Neural progenitor cell (in vitro differentiated cells): ENCODE results near the gene CFAP20DC. TPM values are rescaled to one million over a fixed set of nuclear protein-coding genes. Genes with fewer than 3 reads are reported as not detected.
A peak's percentile ranks its signal among the peaks of the same experiment; 100 is the strongest.
"Not testable (repeated sequence)": the region's sequence is repeated elsewhere in the genome, so short reads cannot be mapped to it uniquely, and the experiment has no call there.

ENCODE experiments used
- DNase-seq: peaks from one replicate; pipeline ENCODE4 v3.0.0-alpha.2; 2016; ENCODE audit warnings: low spot score
- H2AFZ ChIP-seq: fragments of 200-600 bp; sonication (generic); replicated peaks from 2 replicates; pipeline ENCODE4 v1.6.1; 2016; ENCODE audit warnings: antibody characterized with exemption
- H3F3A ChIP-seq: fragments of 200-600 bp; sonication (generic); 2 replicates; pipeline ENCODE4 v1.6.1; 2016; ENCODE audit warnings: antibody characterized with exemption, low read depth
- H3K27ac ChIP-seq: fragments of 200-600 bp; sonication (generic); 2 replicates; pipeline ENCODE4 v1.5.1; 2016; ENCODE audit warnings: mild to moderate bottlenecking
- H3K27me3 ChIP-seq: fragments of 200-600 bp; sonication (generic); 2 replicates; pipeline ENCODE4 v1.6.1; 2016; ENCODE audit warnings: mild to moderate bottlenecking, moderate library complexity
- H3K36me3 ChIP-seq: fragments of 200-600 bp; sonication (generic); 2 replicates; pipeline ENCODE4 v1.5.1; 2016
- H3K4me1 ChIP-seq: fragments of 200-600 bp; sonication (generic); 2 replicates; pipeline ENCODE4 v1.6.1; 2016; ENCODE audit warnings: mixed run types
- H3K4me2 ChIP-seq: fragments of 200-600 bp; sonication (generic); 2 replicates; pipeline ENCODE4 v1.6.1; 2016
- H3K4me3 ChIP-seq: fragments of 200-600 bp; sonication (generic); 2 replicates; pipeline ENCODE4 v1.5.1; 2016
- H3K79me2 ChIP-seq: fragments of 200-600 bp; sonication (generic); 2 replicates; pipeline ENCODE4 v1.6.1; 2016; ENCODE audit warnings: low read depth
- H3K9ac ChIP-seq: fragments of 200-600 bp; sonication (generic); 2 replicates; pipeline ENCODE4 v1.6.1; 2016
- H3K9me3 ChIP-seq: fragments of 200-600 bp; sonication (generic); 2 replicates; pipeline ENCODE4 v1.5.1; 2016; ENCODE audit warnings: low read depth
- H4K20me1 ChIP-seq: fragments of 200-600 bp; sonication (generic); 2 replicates; pipeline ENCODE4 v1.6.1; 2016; ENCODE audit warnings: low read depth
- H3K27ac Mint-ChIP-seq: 3 replicates; pipeline ENCODE4 v1.8.0; 2021; ENCODE audit warnings: mixed read lengths
- H3K27me3 Mint-ChIP-seq: 2 replicates; pipeline ENCODE4 v1.8.0; 2022; ENCODE audit warnings: low read depth, mild to moderate bottlenecking, inconsistent platforms, moderate library complexity, mixed read lengths; ENCODE audit not compliant: insufficient read depth
- H3K36me3 Mint-ChIP-seq: 3 replicates; pipeline ENCODE4 v1.8.0; 2021; ENCODE audit warnings: mixed read lengths
- H3K4me1 Mint-ChIP-seq: 3 replicates; pipeline ENCODE4 v1.8.0; 2021; ENCODE audit warnings: mixed read lengths
- H3K4me3 Mint-ChIP-seq: 3 replicates; pipeline ENCODE4 v1.8.0; 2021; ENCODE audit warnings: mild to moderate bottlenecking, moderate library complexity, mixed read lengths
- H3K9me3 Mint-ChIP-seq: 3 replicates; pipeline ENCODE4 v1.8.0; 2020; ENCODE audit warnings: mixed read lengths
- EZH2 ChIP-seq: fragments of 200-600 bp; sonication (generic); IDR thresholded peaks from 2 replicates; pipeline ENCODE4 v1.6.1; 2017; ENCODE audit warnings: antibody characterized with exemption, mild to moderate bottlenecking, moderate library complexity
- EZH2phosphoT487 ChIP-seq: fragments of 200-600 bp; sonication (generic); IDR thresholded peaks from 2 replicates; pipeline ENCODE4 v1.6.1; 2017; ENCODE audit warnings: antibody characterized with exemption
- total RNA-seq: library from RNA; depleted of rRNA; stranded (reverse); fragments of >200 nt; gene quantifications from 2 replicates; pipeline ENCODE4 v1.2.3, GENCODE V29; 2015; ENCODE audit warnings: low replicate concordance
- TF ChIP-seq, protein P1 (sequence below): fragments of 200-600 bp; sonication (generic); IDR thresholded peaks from 2 replicates; pipeline ENCODE4 v1.5.1; 2017; ENCODE audit warnings: antibody characterized with exemption, mild to moderate bottlenecking

CFAP20DC gene
- total RNA-seq, 1 donor from 2014 or later, result 14.0 TPM

- H3K9ac ChIP-seq, result no peak overlapping the region
- H2AFZ ChIP-seq, result no peak overlapping the region
- no peak overlapping the region for H3K4me3 ChIP-seq
- Mint-ChIP-seq H3K36me3 (peaks cover 2% of the 10 kb centered on the region), H3K4me3 (no peak overlapping the region), H3K9me3 (peaks cover 12% of the 10 kb centered on the region), H3K27ac (no peak overlapping the region), H3K27me3 (no peaks in the 10 kb centered on the region), H3K4me1 (peaks cover 10% of the 10 kb centered on the region)
- H3K79me2 ChIP-seq, result no peaks in the 10 kb centered on the region
- no peaks in the 10 kb centered on the region for H4K20me1 ChIP-seq
- H3K4me1 ChIP-seq, result peaks cover 10% of the 10 kb centered on the region
- no peaks in the 10 kb centered on the region for H3K36me3 ChIP-seq
- TF ChIP-seq, protein P1, sequence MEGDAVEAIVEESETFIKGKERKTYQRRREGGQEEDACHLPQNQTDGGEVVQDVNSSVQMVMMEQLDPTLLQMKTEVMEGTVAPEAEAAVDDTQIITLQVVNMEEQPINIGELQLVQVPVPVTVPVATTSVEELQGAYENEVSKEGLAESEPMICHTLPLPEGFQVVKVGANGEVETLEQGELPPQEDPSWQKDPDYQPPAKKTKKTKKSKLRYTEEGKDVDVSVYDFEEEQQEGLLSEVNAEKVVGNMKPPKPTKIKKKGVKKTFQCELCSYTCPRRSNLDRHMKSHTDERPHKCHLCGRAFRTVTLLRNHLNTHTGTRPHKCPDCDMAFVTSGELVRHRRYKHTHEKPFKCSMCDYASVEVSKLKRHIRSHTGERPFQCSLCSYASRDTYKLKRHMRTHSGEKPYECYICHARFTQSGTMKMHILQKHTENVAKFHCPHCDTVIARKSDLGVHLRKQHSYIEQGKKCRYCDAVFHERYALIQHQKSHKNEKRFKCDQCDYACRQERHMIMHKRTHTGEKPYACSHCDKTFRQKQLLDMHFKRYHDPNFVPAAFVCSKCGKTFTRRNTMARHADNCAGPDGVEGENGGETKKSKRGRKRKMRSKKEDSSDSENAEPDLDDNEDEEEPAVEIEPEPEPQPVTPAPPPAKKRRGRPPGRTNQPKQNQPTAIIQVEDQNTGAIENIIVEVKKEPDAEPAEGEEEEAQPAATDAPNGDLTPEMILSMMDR, result peak; percentile 62
- TF ChIP-seq EZH2 (no peak), EZH2phosphoT487 (no peak)
- no peaks in the 10 kb centered on the region for H3K9me3 ChIP-seq
- H3K27ac ChIP-seq, result no peak overlapping the region
- no peak overlapping the region for H3K4me2 ChIP-seq
- peak; percentile 40 for DNase-seq
- H3F3A ChIP-seq, result peaks cover 3% of the 10 kb centered on the region
- no peaks in the 10 kb centered on the region for H3K27me3 ChIP-seq
Observed at GRCh38 chr3:59052803-59053411, 3.1 kb upstream of the CFAP20DC start.

DNA sequence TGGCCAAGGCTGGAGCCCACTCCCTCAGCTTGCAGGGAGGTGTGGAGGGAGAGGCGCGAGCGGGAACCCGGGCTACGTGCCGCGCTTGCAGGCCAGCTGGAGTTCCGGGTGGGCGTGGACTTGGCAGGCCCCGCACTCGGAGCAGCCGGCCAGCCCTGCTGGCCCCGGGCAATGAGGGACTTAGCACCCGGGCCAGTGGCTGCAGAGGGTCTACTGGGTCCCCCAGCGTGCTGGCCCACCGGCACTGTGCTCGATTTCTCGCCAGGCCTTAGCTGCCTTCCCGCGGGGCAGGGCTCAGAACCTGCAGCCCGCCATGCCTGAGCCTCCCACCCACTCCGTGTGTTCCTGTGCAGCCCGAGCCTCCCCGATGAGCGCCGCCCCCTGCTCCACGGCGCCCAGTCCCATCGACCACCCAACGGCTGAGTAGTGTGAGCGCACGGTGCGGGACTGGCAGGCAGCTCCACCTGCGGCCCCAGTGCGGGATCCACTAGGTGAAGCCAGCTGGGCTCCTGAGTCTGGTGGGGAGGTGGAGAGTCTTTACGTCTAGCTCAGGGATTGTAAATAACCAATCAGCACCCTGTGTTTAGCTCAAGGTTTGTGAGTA, 1.1 kb upstream of the CFAP20DC start:
- not testable (repeated sequence) for H4K20me1 ChIP-seq, H3K79me2 ChIP-seq, H2AFZ ChIP-seq, H3K36me3 ChIP-seq, H3K4me2 ChIP-seq, H3K27ac Mint-ChIP-seq, H3F3A ChIP-seq, H3K4me3 Mint-ChIP-seq, H3K9ac ChIP-seq, H3K4me3 ChIP-seq, DNase-seq, H3K9me3 ChIP-seq, H3K27ac ChIP-seq, H3K36me3 Mint-ChIP-seq, H3K27me3 Mint-ChIP-seq, H3K27me3 ChIP-seq
- peaks cover 21% of the 10 kb centered on the region for H3K4me1 Mint-ChIP-seq
- H3K4me1 ChIP-seq, result peaks cover 17% of the 10 kb centered on the region
- H3K9me3 Mint-ChIP-seq, result peaks cover 12% of the 10 kb centered on the region

DNA sequence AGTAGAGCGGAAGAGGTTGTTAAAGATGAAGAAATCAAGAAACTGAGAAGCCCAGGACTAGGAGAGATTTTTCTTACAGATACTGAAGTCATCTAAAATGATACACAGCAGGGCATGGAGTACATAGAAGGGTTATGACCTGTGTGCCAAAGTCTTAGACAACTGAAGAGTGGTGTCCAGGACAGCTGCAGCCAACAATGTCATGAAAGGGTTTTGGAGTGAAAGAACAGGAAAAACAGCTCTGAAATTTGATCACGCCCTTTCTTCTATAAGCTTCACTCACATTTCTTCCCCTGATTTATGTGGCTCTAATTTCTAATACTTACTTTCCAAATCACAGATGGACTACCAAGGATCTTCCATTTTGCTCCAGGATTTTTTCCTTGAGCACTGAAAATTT, 3.0 kb downstream of the CFAP20DC start:
- TF ChIP-seq EZH2 (no peak), EZH2phosphoT487 (no peak)
- TF ChIP-seq, protein P1, result no peak
- Histone ChIP-seq H3K9ac (no peak overlapping the region), H3K27ac (no peak overlapping the region), H3K4me3 (no peak overlapping the region), H4K20me1 (no peaks in the 10 kb centered on the region), H3K9me3 (no peaks in the 10 kb centered on the region), H3F3A (peaks cover 3% of the 10 kb centered on the region), H3K4me2 (no peak overlapping the region), H3K79me2 (no peaks in the 10 kb centered on the region), H3K27me3 (no peaks in the 10 kb centered on the region), H2AFZ (no peak overlapping the region), H3K36me3 (no peaks in the 10 kb centered on the region), H3K4me1 (peaks cover 17% of the 10 kb centered on the region)
- peaks cover 2% of the 10 kb centered on the region for H3K36me3 Mint-ChIP-seq
- peaks cover 10% of the 10 kb centered on the region for H3K9me3 Mint-ChIP-seq
- no peak for DNase-seq
- peaks cover 21% of the 10 kb centered on the region for H3K4me1 Mint-ChIP-seq
- H3K4me3 Mint-ChIP-seq, result no peak overlapping the region
- no peak overlapping the region for H3K27ac Mint-ChIP-seq
- H3K27me3 Mint-ChIP-seq, result no peaks in the 10 kb centered on the region

DNA sequence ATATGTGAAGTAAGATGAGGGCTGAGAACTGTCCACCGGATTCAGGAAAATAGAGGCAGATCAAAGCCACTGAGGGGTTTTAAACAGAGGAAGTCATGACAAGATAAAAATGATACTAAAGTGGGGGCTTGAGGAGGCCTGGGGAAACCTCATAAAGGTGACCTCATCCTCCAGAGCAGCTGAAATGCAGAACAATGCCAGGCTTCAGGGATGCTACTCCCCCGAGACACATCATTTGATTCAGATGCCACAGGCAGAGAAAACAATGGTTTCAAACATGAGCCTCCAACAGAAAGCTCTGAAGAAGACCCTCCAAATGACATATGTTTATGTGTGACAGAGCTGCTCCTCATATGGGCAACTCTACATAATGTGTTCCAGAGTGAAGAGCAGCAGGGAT, 6.4 kb downstream of the CFAP20DC start:
- Mint-ChIP-seq H3K4me1 (peaks cover 15% of the 10 kb centered on the region), H3K27ac (no peak overlapping the region), H3K36me3 (no peaks in the 10 kb centered on the region), H3K4me3 (no peak overlapping the region), H3K9me3 (no peaks in the 10 kb centered on the region), H3K27me3 (no peaks in the 10 kb centered on the region)
- Histone ChIP-seq H2AFZ (no peak overlapping the region), H3K27ac (no peak overlapping the region), H3K4me1 (peaks cover 15% of the 10 kb centered on the region), H4K20me1 (no peaks in the 10 kb centered on the region), H3K9me3 (no peaks in the 10 kb centered on the region), H3K4me3 (no peak overlapping the region), H3K4me2 (no peak overlapping the region), H3K9ac (no peak overlapping the region), H3K36me3 (no peaks in the 10 kb centered on the region), H3F3A (no peaks in the 10 kb centered on the region), H3K27me3 (no peaks in the 10 kb centered on the region), H3K79me2 (no peaks in the 10 kb centered on the region)
- TF ChIP-seq EZH2, result no peak
- no peak for TF ChIP-seq EZH2phosphoT487
- TF ChIP-seq, protein P1, result no peak
- no peak for DNase-seq
